Measurements from ENCODE around the gene SLC22A14.
"Not testable (repeated sequence)": the region's sequence is repeated elsewhere in the genome, so short reads cannot be mapped to it uniquely, and the experiment has no call there.

SLC22A14 gene

GRCh38 chr3:38281895-38282686 is at the start of gene SLC22A14:
SLC22A14 (plus strand) TSS chr3:38282294; CDS start chr3:38306027, 23,733 bp downstream.
- no peak for ATAC-seq
- Mint-ChIP-seq H3K4me3 (no peak within 1 kb of the TSS), H3K27me3 (no peaks in the 10 kb centered on the region), H3K36me3 (peaks cover 5% of the 10 kb centered on the region), H3K27ac (no peak within 1 kb of the TSS), H3K9me3 (no peaks in the 10 kb centered on the region), H3K4me1 (no peaks in the 10 kb centered on the region)

DNA sequence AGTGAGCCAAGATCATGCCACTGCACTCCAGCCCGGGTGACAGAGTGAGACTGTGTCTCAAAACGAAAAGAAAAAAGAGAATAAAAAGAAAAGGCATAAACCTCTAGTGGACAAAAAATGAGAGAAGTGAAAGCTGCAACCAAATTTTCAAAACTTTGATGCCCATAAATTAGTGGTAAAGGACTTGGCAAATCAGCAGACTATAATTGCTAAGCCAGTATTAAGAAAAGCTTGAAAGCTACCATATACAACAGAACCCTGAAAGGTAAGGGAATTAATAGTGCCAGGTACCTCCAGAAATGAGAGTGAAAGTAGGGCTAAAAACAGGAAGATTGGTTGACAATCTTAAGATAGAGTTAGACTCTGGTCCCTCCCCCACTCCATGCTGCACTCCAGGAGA is 49.4 kb upstream of the SLC22A14 start:
- ATAC-seq: no peak
- Mint-ChIP-seq H3K4me3 (no peak overlapping the region), H3K36me3 (peaks cover 86% of the 10 kb centered on the region), H3K27me3 (no peaks in the 10 kb centered on the region), H3K4me1 (peaks cover 21% of the 10 kb centered on the region), H3K27ac (no peak overlapping the region), H3K9me3 (peaks cover 14% of the 10 kb centered on the region)

- Mint-ChIP-seq H3K4me3 (no peak overlapping the region), H3K27me3 (no peaks in the 10 kb centered on the region), H3K36me3 (peaks cover 100% of the 10 kb centered on the region), H3K9me3 (peaks cover 22% of the 10 kb centered on the region), H3K4me1 (peaks cover 21% of the 10 kb centered on the region), H3K27ac (no peak overlapping the region)
- ATAC-seq: no peak
Observed at GRCh38 chr3:38235466-38235865, 46.6 kb upstream of the SLC22A14 start.

DNA sequence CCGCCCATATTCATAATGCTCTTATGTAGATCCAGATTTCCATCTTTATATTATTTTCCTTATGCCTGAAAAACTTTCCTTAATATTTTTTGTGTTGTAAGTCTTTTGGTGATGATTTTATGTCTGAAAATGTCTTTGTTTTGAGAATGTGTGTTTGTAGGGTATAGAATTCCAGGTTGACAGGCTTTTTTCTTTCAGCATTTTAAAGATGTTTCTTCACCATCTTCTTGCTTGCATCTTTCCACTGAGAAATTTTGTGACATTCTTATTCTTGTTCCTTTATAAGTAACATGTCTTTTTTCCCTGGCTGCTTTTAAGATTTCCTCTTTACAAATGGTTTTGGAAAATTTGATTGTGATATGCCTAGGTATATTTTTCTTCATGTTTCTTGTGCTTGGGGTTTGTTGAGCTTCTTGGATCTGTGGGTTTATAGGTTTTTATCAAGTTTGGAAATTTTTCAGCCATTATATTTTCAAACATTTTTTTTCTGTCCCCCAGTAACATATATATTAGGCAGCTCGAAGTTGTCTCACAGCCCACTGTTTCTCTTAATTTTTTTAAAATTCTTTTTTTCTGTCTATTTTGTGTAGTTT is 43.6 kb upstream of the SLC22A14 start:
- H3K9me3 Mint-ChIP-seq: peaks cover 22% of the 10 kb centered on the region
- H3K4me1 Mint-ChIP-seq: peaks cover 14% of the 10 kb centered on the region
- H3K4me3 Mint-ChIP-seq: no peak overlapping the region
- H3K27ac Mint-ChIP-seq: no peak overlapping the region
- H3K36me3 Mint-ChIP-seq: peaks cover 85% of the 10 kb centered on the region
- H3K27me3 Mint-ChIP-seq: no peaks in the 10 kb centered on the region
- no peak for ATAC-seq

DNA sequence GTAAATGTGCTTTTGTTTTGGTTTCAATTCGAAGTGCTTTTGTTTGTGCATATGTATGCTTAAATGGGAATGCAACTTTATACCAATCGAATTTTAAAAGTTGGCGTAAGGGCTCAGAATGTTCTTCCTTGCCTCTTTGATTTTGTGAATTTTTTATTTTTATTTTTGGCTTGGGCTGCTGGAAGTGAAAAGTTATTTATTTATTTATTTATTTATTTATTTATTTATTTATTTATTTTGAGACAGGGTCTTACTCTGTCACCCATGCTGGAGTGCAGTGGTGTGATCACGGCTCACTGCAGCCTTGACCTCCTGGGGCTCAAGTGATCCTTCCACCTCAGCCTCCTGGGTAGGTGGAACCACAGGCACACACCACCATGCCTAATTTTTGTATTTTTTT is 39.3 kb upstream of the SLC22A14 start:
- not testable (repeated sequence) for H3K4me1 Mint-ChIP-seq, H3K27me3 Mint-ChIP-seq, H3K4me3 Mint-ChIP-seq, ATAC-seq, H3K9me3 Mint-ChIP-seq, H3K27ac Mint-ChIP-seq
- H3K36me3 Mint-ChIP-seq: peaks cover 72% of the 10 kb centered on the region

GRCh38 chr3:38245930-38246329 is 36.2 kb upstream of the SLC22A14 start:
- H3K27me3 Mint-ChIP-seq: no peaks in the 10 kb centered on the region
- H3K36me3 Mint-ChIP-seq: peaks cover 54% of the 10 kb centered on the region
- H3K4me3 Mint-ChIP-seq: no peak overlapping the region
- no peak for ATAC-seq
- no peaks in the 10 kb centered on the region for H3K4me1 Mint-ChIP-seq
- no peaks in the 10 kb centered on the region for H3K9me3 Mint-ChIP-seq
- H3K27ac Mint-ChIP-seq: no peak overlapping the region

DNA sequence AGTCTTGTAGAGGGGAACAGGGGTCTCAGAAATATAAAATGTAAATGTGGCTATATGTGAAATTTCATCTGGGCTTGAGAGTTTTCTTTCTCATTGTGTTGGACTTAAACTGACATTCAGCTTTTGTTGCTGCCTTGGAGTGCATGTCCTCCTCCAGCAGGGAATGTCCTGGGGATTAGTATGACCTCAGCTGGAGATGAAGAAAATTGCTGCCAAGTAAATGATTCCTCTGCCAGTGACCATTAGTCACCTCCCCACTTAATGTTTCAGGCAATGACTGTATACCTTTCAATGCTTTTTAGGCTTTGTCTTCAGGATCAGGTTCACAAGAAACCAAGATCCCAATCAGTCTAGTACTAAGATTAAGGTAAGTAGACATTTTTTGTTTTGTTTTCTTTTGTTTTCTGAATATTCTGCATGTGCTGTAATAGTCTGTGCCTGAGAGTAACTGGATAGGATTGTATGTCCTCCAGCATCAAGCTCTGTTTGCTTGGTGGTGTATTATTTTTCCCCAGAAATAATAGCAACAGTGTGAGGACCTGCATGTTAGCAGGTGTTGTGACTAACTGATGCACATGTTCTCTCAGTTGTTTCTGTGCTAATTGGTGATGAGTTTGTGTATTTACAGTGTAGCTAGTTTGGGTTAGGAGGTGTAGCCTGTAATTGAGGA is 34.6 kb upstream of the SLC22A14 start:
- H3K27ac Mint-ChIP-seq: no peak overlapping the region
- H3K27me3 Mint-ChIP-seq: no peaks in the 10 kb centered on the region
- H3K36me3 Mint-ChIP-seq: peaks cover 66% of the 10 kb centered on the region
- H3K4me1 Mint-ChIP-seq: no peaks in the 10 kb centered on the region
- no peak for ATAC-seq
- no peak overlapping the region for H3K4me3 Mint-ChIP-seq
- H3K9me3 Mint-ChIP-seq: no peaks in the 10 kb centered on the region

GRCh38 chr3:38250198-38250597 is 31.9 kb upstream of the SLC22A14 start:
- Mint-ChIP-seq H3K36me3 (peaks cover 73% of the 10 kb centered on the region), H3K27me3 (no peaks in the 10 kb centered on the region), H3K9me3 (no peaks in the 10 kb centered on the region), H3K4me1 (no peaks in the 10 kb centered on the region), H3K27ac (no peak overlapping the region), H3K4me3 (no peak overlapping the region)
- no peak for ATAC-seq

GRCh38 chr3:38251197-38251596 is 30.9 kb upstream of the SLC22A14 start:
- Mint-ChIP-seq H3K4me3 (no peak overlapping the region), H3K9me3 (no peaks in the 10 kb centered on the region), H3K27ac (no peak overlapping the region), H3K27me3 (no peaks in the 10 kb centered on the region), H3K4me1 (no peaks in the 10 kb centered on the region), H3K36me3 (peaks cover 72% of the 10 kb centered on the region)
- ATAC-seq: no peak

- Mint-ChIP-seq H3K4me3 (no peak overlapping the region), H3K36me3 (peaks cover 58% of the 10 kb centered on the region), H3K27ac (no peak overlapping the region), H3K27me3 (no peaks in the 10 kb centered on the region), H3K9me3 (no peaks in the 10 kb centered on the region), H3K4me1 (peaks cover 6% of the 10 kb centered on the region)
- ATAC-seq: no peak
Observed at GRCh38 chr3:38253704-38254103, 28.4 kb upstream of the SLC22A14 start.

DNA sequence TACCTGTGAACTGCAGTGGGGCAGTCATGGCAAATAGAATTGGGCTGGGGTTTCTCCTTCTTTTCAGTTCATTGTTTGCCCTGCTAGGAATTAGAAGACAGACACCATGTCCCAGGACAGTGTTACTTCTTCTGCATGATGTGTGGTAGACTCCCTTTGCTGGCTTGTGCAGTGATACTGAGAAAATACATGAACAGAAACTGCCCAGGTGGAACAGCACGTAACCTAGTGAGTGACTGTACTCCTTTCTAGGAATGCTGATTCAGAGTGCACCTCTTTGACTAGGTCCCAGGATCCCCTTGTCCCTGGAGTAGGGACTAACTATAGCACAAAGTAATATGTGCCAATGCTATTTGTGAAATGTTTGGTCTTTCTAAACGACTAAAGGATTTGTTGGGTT is 27.2 kb upstream of the SLC22A14 start:
- Mint-ChIP-seq H3K4me1 (peaks cover 6% of the 10 kb centered on the region), H3K4me3 (no peak overlapping the region), H3K27me3 (no peaks in the 10 kb centered on the region), H3K9me3 (no peaks in the 10 kb centered on the region), H3K27ac (no peak overlapping the region), H3K36me3 (peaks cover 52% of the 10 kb centered on the region)
- ATAC-seq: no peak

DNA sequence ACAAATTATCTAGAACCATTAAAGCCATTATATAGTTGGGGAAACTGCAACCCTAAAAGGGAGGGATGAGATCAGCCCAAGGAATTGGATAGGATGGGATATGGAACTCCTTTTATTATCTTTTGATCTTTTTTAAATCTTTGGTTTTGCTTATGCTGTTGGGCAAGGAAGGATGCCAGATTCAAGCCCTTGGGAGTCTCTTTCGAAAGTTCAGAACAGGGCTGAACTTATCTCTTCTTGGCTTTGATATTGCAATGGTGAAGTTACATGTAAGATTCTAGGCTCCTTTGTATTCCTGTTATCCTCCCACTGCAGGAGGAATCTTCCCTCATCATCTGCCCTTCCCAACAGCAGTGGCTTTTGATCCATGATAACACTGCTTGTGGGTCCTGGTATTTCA is 26.5 kb upstream of the SLC22A14 start:
- no peak for ATAC-seq
- Mint-ChIP-seq H3K9me3 (no peaks in the 10 kb centered on the region), H3K27me3 (no peaks in the 10 kb centered on the region), H3K4me1 (peaks cover 6% of the 10 kb centered on the region), H3K4me3 (no peak overlapping the region), H3K27ac (no peak overlapping the region), H3K36me3 (peaks cover 57% of the 10 kb centered on the region)

DNA sequence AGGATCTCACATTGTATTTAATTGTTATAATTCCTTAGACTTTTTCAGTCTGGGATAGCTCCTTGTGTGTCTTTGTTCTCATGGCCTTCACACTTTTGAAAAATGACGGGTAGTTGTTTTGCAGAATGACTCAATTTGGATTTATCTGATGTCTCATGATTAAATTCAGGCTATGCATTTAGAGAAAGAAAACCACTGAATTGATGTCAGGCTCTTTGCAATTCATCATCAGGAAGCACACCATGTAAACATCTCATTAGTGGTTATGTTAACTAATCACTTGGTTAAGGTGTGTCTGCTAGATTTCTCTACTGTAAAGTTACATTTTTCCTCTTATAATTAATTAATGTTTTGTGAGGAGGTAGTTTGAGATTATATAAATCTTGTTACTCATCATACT is 24.5 kb upstream of the SLC22A14 start:
- H3K27ac Mint-ChIP-seq: no peak overlapping the region
- H3K36me3 Mint-ChIP-seq: peaks cover 46% of the 10 kb centered on the region
- H3K4me3 Mint-ChIP-seq: no peak overlapping the region
- H3K4me1 Mint-ChIP-seq: peaks cover 6% of the 10 kb centered on the region
- ATAC-seq: no peak
- H3K27me3 Mint-ChIP-seq: no peaks in the 10 kb centered on the region
- no peaks in the 10 kb centered on the region for H3K9me3 Mint-ChIP-seq

GRCh38 chr3:38260474-38260873 is 21.6 kb upstream of the SLC22A14 start:
- Mint-ChIP-seq H3K36me3 (peaks cover 18% of the 10 kb centered on the region), H3K9me3 (no peaks in the 10 kb centered on the region), H3K27ac (no peak overlapping the region), H3K27me3 (no peaks in the 10 kb centered on the region), H3K4me1 (peaks cover 6% of the 10 kb centered on the region), H3K4me3 (no peak overlapping the region)
- no peak for ATAC-seq

DNA sequence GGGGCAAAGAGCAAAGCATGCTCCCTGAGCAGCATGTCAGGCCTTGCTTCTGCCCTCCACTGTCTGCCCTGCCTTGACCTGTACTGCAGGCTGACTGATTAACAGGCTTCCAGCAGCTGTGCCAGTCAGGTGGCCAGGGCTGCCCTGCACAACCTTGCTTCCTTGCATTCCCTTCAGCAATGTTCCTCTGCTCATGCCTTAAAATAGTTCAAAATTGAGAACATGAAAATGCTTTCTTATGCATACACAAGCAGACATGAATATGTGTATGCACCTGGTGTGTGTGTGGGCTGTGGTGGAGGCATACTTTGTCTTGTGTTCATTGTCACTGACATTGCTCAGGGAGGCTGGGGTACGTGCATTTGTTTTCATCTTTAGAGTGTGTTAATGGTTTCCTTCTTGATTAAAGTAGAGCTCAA is 17.7 kb upstream of the SLC22A14 start:
- no peak overlapping the region for H3K27ac Mint-ChIP-seq
- H3K4me1 Mint-ChIP-seq: peaks cover 19% of the 10 kb centered on the region
- no peaks in the 10 kb centered on the region for H3K27me3 Mint-ChIP-seq
- peaks cover 20% of the 10 kb centered on the region for H3K36me3 Mint-ChIP-seq
- no peaks in the 10 kb centered on the region for H3K9me3 Mint-ChIP-seq
- H3K4me3 Mint-ChIP-seq: no peak overlapping the region
- no peak for ATAC-seq

- no peak for ATAC-seq
- Mint-ChIP-seq H3K9me3 (no peaks in the 10 kb centered on the region), H3K27ac (no peak overlapping the region), H3K36me3 (peaks cover 16% of the 10 kb centered on the region), H3K27me3 (no peaks in the 10 kb centered on the region), H3K4me1 (peaks cover 19% of the 10 kb centered on the region), H3K4me3 (no peak overlapping the region)
Observed at GRCh38 chr3:38264779-38265178, 17.3 kb upstream of the SLC22A14 start.

Measured in stimulated activated memory B cell treated with anti-CD40 and anti-IgM and Interleukin-4, amounts not matched to agents 10 μg/mL and 1 μg/mL and 100 μg/mL, for 72 hours (primary cell).